Loucy (cell line): ENCODE data around the gene DNM3.

Source experiments
- H2AFZ ChIP-seq: fragments of 200-600 bp; sonication (generic); 2 replicates; pipeline ENCODE4 v1.6.0; 2016; ENCODE audit warnings: antibody characterized with exemption, mild to moderate bottlenecking, low read length, moderate library complexity
- H3F3A ChIP-seq: fragments of 200-600 bp; 2 replicates; pipeline ENCODE4 v1.6.0; 2016; ENCODE audit warnings: antibody characterized with exemption, low read depth, mild to moderate bottlenecking
- H3K27me3 ChIP-seq: fragments of 200-600 bp; sonication (generic); 2 replicates; pipeline ENCODE4 v1.6.1; 2014; ENCODE audit warnings: low read length, mild to moderate bottlenecking; ENCODE audit not compliant: insufficient read depth, poor library complexity, severe bottlenecking
- H3K36me3 ChIP-seq: fragments of 200-600 bp; sonication (generic); 2 replicates; pipeline ENCODE4 v1.6.1; 2016; ENCODE audit warnings: low read length; ENCODE audit not compliant: insufficient read depth
- H3K4me1 ChIP-seq: fragments of 200-600 bp; sonication (generic); 2 replicates; pipeline ENCODE4 v1.5.1; 2014; ENCODE audit warnings: low read length, mild to moderate bottlenecking; ENCODE audit not compliant: insufficient read depth, poor library complexity, severe bottlenecking
- H3K4me2 ChIP-seq: fragments of 200-600 bp; sonication (generic); 2 replicates; pipeline ENCODE4 v1.6.0; 2014; ENCODE audit warnings: antibody characterized with exemption, low read length, low read depth, mild to moderate bottlenecking; ENCODE audit not compliant: poor library complexity, severe bottlenecking
- H3K4me3 ChIP-seq: fragments of 200-600 bp; sonication (generic); 2 replicates; pipeline ENCODE4 v1.5.1; 2014; ENCODE audit warnings: low read length, mild to moderate bottlenecking, mixed read lengths; ENCODE audit not compliant: poor library complexity, severe bottlenecking
- H3K79me2 ChIP-seq: fragments of 200-600 bp; sonication (generic); 2 replicates; pipeline ENCODE4 v1.6.1; 2014; ENCODE audit warnings: low read length; ENCODE audit not compliant: insufficient read depth
- H3K9ac ChIP-seq: fragments of 200-600 bp; sonication (generic); 2 replicates; pipeline ENCODE4 v1.6.0; 2014; ENCODE audit warnings: mild to moderate bottlenecking, low read depth, low read length, moderate library complexity; ENCODE audit not compliant: poor library complexity, severe bottlenecking
- H3K9me2 ChIP-seq: fragments of 200-600 bp; sonication (generic); replicated peaks from 2 replicates; pipeline ENCODE4 v1.6.1; 2016; ENCODE audit warnings: low read depth, low read length, mixed read lengths
- H3K9me3 ChIP-seq: fragments of 200-600 bp; sonication (generic); 2 replicates; pipeline ENCODE4 v1.6.1; 2014; ENCODE audit warnings: mild to moderate bottlenecking, antibody characterized with exemption, low read length, low read depth; ENCODE audit not compliant: insufficient read depth
- H4K20me1 ChIP-seq: fragments of 200-600 bp; sonication (generic); 2 replicates; pipeline ENCODE4 v1.6.0; 2014; ENCODE audit warnings: antibody characterized with exemption, low read length, mild to moderate bottlenecking; ENCODE audit not compliant: insufficient read depth, poor library complexity, severe bottlenecking
- EZH2phosphoT487 ChIP-seq: fragments of 200-600 bp; IDR thresholded peaks from 2 replicates; pipeline ENCODE4 v1.6.1; 2018; ENCODE audit warnings: antibody characterized with exemption, mild to moderate bottlenecking, moderate library complexity, borderline replicate concordance
- TF ChIP-seq, protein P1 (sequence below): fragments of 200-600 bp; sonication (generic); conservative IDR thresholded peaks from 2 replicates; pipeline ENCODE4 v1.5.1; 2014; ENCODE audit warnings: mild to moderate bottlenecking, antibody characterized with exemption, low read length

The DNM3 gene

DNA sequence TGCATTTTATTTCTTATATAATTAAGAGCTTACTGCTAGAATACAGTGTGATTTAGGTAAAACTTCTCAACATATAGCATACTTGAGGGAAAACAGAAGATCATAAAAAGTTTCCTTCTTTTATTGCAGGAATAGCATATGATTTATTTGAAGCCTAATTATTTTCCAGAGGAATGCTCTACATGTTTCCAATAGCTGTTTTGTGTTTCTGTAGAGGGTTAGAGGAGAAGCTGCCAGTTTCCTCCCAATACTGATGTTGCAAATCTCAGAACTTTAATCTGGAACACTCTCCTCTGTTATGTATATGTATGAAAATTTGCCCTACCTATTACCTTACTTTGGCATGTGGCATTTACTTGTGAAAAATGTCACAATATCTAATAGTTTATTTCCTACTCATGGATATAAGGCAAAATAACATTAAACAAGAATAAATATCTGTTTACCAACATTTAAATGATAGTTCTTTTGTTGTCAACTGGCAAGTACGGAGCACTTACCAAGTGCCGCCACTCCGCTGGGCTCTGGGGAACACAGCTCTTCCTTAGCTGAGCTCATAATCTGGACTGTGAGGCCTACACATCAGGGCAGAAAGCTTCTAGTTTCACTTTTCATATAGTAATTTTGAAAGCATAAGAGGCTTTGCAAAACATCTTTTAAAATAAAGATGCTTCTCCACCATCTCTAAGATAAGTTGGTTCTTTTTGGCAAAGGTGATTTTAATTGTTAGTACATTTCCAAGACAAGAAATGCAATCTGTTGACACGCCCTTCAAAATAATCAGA, 339.4 kb downstream of the DNM3 start:
- Histone ChIP-seq H3K79me2 (no peaks in the 10 kb centered on the region), H3K4me1 (peaks cover 20% of the 10 kb centered on the region), H3K4me2 (peak overlapping the region; percentile 57), H3K27me3 (no peaks in the 10 kb centered on the region), H3F3A (no peaks in the 10 kb centered on the region), H3K9ac (peak overlapping the region; percentile 16), H2AFZ (peak overlapping the region; percentile 69), H4K20me1 (no peaks in the 10 kb centered on the region), H3K9me3 (no peaks in the 10 kb centered on the region), H3K4me3 (peak overlapping the region; percentile 35), H3K36me3 (no peaks in the 10 kb centered on the region), H3K9me2 (no peaks in the 10 kb centered on the region)
- TF ChIP-seq, protein P1, sequence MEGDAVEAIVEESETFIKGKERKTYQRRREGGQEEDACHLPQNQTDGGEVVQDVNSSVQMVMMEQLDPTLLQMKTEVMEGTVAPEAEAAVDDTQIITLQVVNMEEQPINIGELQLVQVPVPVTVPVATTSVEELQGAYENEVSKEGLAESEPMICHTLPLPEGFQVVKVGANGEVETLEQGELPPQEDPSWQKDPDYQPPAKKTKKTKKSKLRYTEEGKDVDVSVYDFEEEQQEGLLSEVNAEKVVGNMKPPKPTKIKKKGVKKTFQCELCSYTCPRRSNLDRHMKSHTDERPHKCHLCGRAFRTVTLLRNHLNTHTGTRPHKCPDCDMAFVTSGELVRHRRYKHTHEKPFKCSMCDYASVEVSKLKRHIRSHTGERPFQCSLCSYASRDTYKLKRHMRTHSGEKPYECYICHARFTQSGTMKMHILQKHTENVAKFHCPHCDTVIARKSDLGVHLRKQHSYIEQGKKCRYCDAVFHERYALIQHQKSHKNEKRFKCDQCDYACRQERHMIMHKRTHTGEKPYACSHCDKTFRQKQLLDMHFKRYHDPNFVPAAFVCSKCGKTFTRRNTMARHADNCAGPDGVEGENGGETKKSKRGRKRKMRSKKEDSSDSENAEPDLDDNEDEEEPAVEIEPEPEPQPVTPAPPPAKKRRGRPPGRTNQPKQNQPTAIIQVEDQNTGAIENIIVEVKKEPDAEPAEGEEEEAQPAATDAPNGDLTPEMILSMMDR: no peak
- no peak for TF ChIP-seq EZH2phosphoT487

DNA sequence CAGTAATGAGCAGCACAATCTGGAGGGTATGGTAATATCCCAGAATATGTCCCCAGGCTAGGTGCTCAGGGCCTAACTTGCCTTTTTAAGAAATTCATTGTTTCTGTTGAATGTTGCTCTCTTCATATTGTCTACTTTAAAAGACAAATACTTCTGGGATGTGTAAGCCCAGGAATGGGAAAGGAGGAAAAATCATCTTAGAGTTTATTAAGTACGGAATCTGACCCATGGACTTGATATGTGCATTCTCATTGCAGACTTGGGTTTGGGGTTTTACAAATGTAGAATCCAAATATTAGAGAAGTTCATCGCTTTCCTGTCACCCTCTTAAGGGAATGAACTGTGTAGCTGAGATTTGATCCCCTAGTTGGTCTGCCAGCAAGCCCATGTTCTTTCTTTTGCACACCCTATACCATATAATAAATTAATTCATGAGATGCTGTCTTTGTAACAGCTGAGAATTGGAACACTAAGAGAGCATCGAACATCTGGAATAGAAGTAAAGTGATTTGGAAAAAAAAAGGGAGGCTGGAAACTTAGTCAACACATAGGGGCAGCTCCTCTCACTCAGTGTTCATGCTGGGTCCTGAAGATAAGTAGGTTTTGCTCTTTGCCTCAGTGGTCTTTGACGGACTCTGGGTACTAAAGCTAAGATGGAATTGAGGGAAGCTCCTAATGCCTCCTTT, 343.4 kb downstream of the DNM3 start:
- H3K36me3 ChIP-seq: no peaks in the 10 kb centered on the region
- H3K4me3 ChIP-seq: no peak overlapping the region
- H3K9me2 ChIP-seq: no peaks in the 10 kb centered on the region
- H3F3A ChIP-seq: no peaks in the 10 kb centered on the region
- TF ChIP-seq, protein P1: no peak
- no peak for TF ChIP-seq EZH2phosphoT487
- H3K4me2 ChIP-seq: no peak overlapping the region
- no peak overlapping the region for H2AFZ ChIP-seq
- H3K9ac ChIP-seq: no peak overlapping the region
- H3K4me1 ChIP-seq: peaks cover 20% of the 10 kb centered on the region
- no peaks in the 10 kb centered on the region for H3K27me3 ChIP-seq
- no peaks in the 10 kb centered on the region for H3K79me2 ChIP-seq
- H4K20me1 ChIP-seq: no peaks in the 10 kb centered on the region
- H3K9me3 ChIP-seq: no peaks in the 10 kb centered on the region

DNA sequence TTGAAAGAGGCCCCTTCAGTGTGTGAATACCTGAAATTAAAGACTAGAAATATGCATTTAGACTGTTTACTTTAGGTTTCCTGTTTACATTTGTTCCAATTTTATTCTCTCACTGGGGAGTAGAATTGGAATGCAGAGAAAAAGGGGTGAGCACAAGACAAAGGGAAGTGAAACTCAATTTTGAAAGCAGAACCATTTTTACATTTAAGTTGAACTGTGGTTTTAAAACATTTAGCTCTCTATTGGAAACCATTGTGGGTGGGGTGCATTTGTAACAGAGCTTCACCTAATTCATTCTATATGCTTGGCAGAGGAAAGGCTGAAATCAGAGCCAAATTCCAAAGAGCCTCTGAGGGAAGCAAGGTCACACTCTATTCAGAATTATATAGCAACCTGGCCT, 343.9 kb downstream of the DNM3 start:
- no peaks in the 10 kb centered on the region for H3F3A ChIP-seq
- peaks cover 20% of the 10 kb centered on the region for H3K4me1 ChIP-seq
- no peaks in the 10 kb centered on the region for H3K27me3 ChIP-seq
- no peaks in the 10 kb centered on the region for H4K20me1 ChIP-seq
- H2AFZ ChIP-seq: no peak overlapping the region
- no peak overlapping the region for H3K4me2 ChIP-seq
- no peaks in the 10 kb centered on the region for H3K36me3 ChIP-seq
- H3K9me3 ChIP-seq: no peaks in the 10 kb centered on the region
- H3K79me2 ChIP-seq: no peaks in the 10 kb centered on the region
- no peaks in the 10 kb centered on the region for H3K9me2 ChIP-seq
- no peak overlapping the region for H3K9ac ChIP-seq
- no peak for TF ChIP-seq EZH2phosphoT487
- TF ChIP-seq, protein P1: no peak
- H3K4me3 ChIP-seq: no peak overlapping the region
